Urinary bladder (tissue), 4 donors: ENCODE measurements around the gene ABCA8. TPM values are rescaled to one million over a fixed set of nuclear protein-coding genes. Genes with fewer than 3 reads are reported as not detected.

Experiments used
- DNase-seq: peaks from one replicate; pipeline ENCODE4 v3.0.0-alpha.2; 2015; ENCODE audit errors: extremely low spot score
- H3K27ac ChIP-seq: one replicate; pipeline ENCODE4 v1.5.1; 2013; ENCODE audit warnings: low read depth, mild to moderate bottlenecking, moderate library complexity
- H3K36me3 ChIP-seq: one replicate; pipeline ENCODE4 v1.6.1; 2013; ENCODE audit warnings: mild to moderate bottlenecking, moderate library complexity; ENCODE audit not compliant: insufficient read depth
- H3K4me1 ChIP-seq: one replicate; pipeline ENCODE4 v1.6.1; 2013; ENCODE audit warnings: mild to moderate bottlenecking, moderate library complexity; ENCODE audit not compliant: insufficient read depth
- H3K4me3 ChIP-seq: one replicate; pipeline ENCODE4 v1.5.1; 2013; ENCODE audit warnings: low read depth, low read length
- WGBS: extraction: QIAGEN DNeasy Blood & Tissue Kit; methylation state at CpG from one replicate; pipeline ENCODE4 v1.1.7; 2013; 5-methylcytosine and 5-hydroxymethylcytosine counted together
- polyA plus RNA-seq: library from polyadenylated mRNA; stranded (reverse); fragments of 200-250 nt; gene quantifications from one replicate; pipeline ENCODE4 v1.2.3, GENCODE V29; 2013
- total RNA-seq: library from RNA; depleted of rRNA; stranded (reverse); fragments of >200 nt; gene quantifications from one replicate; pipeline ENCODE4 v1.2.3, GENCODE V29; 2014
- donor health status: healthy with polysubstance abuse.
- donor health status: healthy.

ABCA8 gene
- total and polyA plus RNA-seq, 2 donors, result 43.6 to 107 TPM

DNA sequence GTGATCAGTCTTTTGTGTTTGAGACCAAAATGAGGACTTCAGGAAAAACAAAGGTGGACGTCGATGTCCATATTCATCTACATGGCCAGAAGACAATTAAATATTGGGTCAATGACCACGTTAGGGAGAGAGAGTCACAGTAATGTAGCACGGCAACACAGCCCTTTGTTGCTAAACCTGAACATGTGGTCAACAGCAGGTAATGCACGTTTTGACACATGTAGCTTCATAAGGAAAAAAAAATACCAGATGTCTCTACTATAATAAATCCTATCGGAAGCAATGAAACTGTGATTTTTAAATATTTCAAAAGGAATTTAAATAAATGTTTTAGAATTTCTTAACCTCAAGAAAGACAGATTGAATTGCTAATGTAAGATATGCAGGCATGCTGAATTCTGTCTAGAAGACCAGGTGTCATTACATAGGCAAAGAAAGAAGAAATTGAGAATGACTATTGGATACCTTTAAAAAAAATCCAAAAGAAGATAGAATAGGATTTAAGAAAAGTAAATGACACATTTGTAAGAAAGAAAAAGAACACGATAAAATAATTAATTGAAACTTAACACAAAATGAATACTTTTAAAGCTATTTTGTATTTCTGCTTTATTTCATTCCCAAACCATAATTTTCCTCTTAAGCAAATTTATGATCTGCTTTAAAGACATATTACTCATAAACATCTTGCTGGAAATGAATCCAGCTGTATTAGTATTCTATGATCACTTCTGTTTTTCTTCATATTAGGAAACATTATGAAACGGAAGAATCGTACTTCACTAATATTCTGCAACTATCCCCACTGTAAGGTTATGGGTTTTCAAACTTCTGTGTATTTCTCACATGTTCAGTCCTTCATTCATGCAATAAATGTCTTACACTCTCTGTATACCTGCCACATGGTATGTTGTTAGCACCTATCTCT, 30.1 kb downstream of the ABCA8 start:
- Histone ChIP-seq H3K27ac (no peak overlapping the region), H3K4me3 (no peak overlapping the region), H3K4me1 (no peaks in the 10 kb centered on the region), H3K36me3 (peaks cover 2% of the 10 kb centered on the region)
- 79% methylated on average over 9 of the region's 9 CpGs for WGBS
- no peak for DNase-seq

DNA sequence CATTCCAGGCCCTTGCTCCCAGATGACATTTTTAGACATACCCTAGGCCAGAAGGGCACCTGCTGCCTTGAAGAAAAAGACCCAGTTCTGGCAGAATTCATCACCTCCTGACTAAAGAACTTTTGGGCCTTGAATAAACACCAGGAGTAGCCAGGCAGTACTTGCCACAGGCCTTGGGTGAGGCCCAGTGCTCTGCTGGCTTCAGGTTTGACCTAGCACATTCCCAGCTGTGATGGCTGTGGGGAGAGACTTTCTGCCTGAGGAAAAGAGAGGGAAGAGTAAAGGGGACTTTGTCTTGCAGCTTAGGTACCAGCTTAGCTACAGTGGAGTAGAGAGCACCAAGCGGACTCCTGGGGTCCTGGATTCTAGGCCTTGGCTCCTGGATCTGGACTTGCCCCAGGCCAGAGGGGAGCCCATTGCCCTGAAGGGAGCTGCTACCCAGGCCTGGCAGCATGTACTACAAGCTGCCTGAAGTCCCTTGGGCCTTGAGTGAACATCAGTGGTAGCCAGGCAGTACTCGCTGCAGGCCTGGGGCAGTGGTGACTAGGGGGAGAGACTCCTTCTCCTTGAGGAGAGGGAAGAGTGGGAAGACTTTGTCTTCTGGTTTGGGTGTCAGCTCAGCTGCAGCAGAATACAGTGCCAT, 44.3 kb downstream of the ABCA8 start:
- H3K27ac ChIP-seq, result no peak overlapping the region
- WGBS, result 96% methylated on average over 2 of the region's 2 CpGs
- no peaks in the 10 kb centered on the region for H3K36me3 ChIP-seq
- DNase-seq, result no peak
- peaks cover 2% of the 10 kb centered on the region for H3K4me1 ChIP-seq
- no peak overlapping the region for H3K4me3 ChIP-seq

DNA sequence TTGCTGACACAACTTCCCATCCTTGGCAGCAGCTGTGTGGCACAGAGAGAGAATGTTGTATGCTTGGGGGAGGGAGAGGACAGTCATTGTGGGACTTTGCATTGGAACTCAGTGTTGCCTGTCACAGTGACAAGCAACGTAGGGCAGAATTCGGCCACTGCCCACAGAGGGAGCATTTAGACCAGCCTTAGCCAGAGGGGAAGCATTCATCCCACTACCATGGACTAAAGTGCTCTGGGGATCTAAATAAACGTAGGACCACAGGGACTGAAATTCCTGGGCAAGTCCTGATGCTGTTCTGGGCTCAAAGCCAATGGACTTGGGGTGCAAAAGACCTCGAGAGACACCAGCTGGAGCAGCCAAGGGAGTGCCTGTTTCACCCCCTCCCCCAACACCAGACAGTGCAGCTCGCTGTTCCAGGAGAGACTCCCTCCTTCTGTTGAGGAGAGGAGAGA, 44.9 kb downstream of the ABCA8 start:
- no peak for DNase-seq
- no peak overlapping the region for H3K27ac ChIP-seq
- H3K4me3 ChIP-seq, result no peak overlapping the region
- peaks cover 2% of the 10 kb centered on the region for H3K4me1 ChIP-seq
- H3K36me3 ChIP-seq, result no peaks in the 10 kb centered on the region
- WGBS, result 43% methylated on average over 5 of the region's 5 CpGs

DNA sequence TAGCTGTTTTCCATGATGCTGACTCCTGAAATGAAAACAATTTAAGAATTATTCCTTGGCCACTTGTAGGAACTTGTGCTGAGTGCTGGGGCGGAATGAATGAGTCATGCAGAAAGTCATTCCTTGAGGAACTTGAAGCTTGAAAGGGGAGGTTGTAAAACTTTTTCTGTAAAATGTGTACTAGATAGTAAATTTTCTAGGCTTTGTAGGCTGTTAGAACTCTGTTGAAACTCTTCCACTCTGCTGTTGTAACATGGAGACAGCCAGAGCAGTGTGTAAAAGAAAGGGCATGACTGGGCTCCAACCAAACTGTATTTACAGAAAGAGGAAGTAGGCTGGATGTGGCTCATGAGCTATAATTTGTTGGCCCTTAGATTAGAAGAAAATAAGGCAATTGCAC, 46.1 kb downstream of the ABCA8 start:
- WGBS, result 14% methylated on average over 1 of the region's 1 CpG
- Histone ChIP-seq H3K4me3 (no peak overlapping the region), H3K27ac (peak overlapping the region; percentile 38), H3K4me1 (peaks cover 2% of the 10 kb centered on the region), H3K36me3 (no peaks in the 10 kb centered on the region)
- DNase-seq, result peak; percentile 52

DNA sequence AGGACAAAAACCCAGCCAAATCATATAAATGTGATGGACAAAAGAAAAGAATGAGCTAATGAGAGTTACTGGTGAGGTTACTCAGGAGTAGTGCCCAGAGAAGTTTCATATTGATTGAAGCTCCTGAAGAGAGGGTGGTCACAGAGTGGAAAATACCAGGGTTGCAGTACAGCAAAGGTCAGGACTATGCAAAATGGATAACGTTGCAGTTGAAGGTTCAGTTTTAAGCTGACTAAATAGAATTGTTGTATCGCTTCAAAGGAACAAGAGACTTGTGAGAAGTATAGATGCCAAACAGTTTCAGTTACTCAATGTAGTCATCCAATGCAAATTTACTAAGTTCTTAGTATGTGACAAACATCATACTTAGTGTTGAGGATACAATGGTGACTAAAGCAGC, 47.1 kb downstream of the ABCA8 start:
- Histone ChIP-seq H3K4me3 (no peak overlapping the region), H3K36me3 (no peaks in the 10 kb centered on the region), H3K27ac (no peak overlapping the region), H3K4me1 (peaks cover 2% of the 10 kb centered on the region)
- WGBS, result 89% methylated on average over 2 of the region's 2 CpGs
- no peak for DNase-seq

DNA sequence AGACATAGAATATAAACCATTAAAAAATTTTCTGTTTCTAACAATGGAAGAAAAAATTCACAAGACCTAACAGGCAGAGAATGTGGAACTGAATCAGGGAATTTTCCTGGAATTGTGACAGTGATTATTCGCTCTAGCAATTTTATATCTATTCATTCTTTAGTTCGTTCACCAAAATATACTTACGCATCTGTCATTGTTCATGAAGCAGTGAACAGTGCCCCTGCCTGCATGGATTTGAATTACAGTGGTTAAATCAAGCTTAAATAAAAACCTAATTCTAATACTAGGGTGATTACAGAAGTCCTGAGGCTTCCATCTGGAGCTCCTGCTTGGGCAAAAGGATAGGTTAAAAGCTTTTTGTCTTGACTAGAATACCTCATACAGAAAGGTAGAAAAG, 48.6 kb downstream of the ABCA8 start:
- DNase-seq, result no peak
- 74% methylated on average over 3 of the region's 3 CpGs for WGBS
- H3K4me1 ChIP-seq, result peaks cover 2% of the 10 kb centered on the region
- H3K36me3 ChIP-seq, result no peaks in the 10 kb centered on the region
- no peak overlapping the region for H3K4me3 ChIP-seq
- H3K27ac ChIP-seq, result no peak overlapping the region

DNA sequence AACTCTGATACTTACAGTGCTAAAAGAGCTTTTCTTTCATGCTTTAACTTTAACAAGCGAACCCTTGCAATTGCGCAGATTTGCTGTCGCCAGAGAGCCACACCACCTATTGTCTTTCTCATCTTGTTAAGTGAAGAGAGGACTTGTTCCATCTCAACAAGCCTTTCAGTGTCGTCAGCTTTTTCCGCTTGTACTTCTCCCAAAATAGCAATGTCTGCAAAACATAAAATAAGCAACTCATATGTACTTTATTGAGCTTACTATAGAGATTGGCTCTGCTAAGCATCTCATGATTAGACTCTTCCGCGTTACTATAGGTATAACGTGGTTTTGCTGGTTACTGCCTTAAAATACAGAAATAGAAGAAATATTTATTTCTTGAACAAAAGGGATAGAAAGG, 51.9 kb downstream of the ABCA8 start:
- Histone ChIP-seq H3K4me3 (no peak overlapping the region), H3K4me1 (no peaks in the 10 kb centered on the region), H3K27ac (no peak overlapping the region), H3K36me3 (no peaks in the 10 kb centered on the region)
- DNase-seq, result no peak
- WGBS, result 85% methylated on average over 8 of the region's 8 CpGs

DNA sequence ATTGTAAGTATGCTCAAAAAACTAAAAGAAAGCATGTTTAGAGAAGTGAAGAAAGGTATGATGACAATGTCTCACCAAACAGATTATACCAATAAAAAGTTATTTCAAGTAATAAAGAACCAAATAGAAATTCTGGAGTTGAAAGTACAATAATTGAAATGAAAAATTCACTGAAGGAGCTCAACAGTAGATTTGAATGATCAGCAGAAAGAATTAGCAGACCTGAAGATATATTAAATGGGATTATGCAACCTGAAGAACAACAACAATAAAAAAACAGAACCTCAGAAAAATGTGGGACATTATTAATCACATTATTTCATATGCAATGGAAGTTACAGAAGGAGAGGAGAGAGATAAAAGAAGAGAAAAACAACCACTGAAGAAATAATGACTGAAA, 57.6 kb downstream of the ABCA8 start:
- no peak overlapping the region for H3K4me3 ChIP-seq
- H3K4me1 ChIP-seq, result no peaks in the 10 kb centered on the region
- H3K27ac ChIP-seq, result no peak overlapping the region
- peaks cover 2% of the 10 kb centered on the region for H3K36me3 ChIP-seq
- DNase-seq, result no peak

DNA sequence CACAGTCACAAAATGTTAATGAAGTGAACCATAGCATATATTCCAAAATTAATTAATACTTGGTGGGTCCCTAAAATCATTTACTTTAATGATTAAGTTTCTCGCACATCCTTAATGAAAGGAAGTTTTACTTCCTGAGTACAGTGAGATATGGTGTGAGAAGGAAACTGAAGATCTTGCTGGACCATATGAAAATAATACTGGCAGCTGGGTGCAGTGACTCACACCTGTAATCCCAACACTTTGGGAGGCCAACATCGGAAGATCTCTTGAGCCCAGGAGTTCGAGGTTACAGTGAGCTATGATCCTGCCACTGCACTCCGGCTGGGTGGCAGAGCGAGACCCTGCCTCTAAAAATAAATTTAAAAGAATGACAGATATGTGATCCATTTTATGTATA, 62.5 kb downstream of the ABCA8 start:
- H3K27ac ChIP-seq, result no peak overlapping the region
- no peak overlapping the region for H3K4me3 ChIP-seq
- no peak for DNase-seq
- 76% methylated on average over 5 of the region's 5 CpGs for WGBS
- no peaks in the 10 kb centered on the region for H3K4me1 ChIP-seq
- H3K36me3 ChIP-seq, result peaks cover 2% of the 10 kb centered on the region

DNA sequence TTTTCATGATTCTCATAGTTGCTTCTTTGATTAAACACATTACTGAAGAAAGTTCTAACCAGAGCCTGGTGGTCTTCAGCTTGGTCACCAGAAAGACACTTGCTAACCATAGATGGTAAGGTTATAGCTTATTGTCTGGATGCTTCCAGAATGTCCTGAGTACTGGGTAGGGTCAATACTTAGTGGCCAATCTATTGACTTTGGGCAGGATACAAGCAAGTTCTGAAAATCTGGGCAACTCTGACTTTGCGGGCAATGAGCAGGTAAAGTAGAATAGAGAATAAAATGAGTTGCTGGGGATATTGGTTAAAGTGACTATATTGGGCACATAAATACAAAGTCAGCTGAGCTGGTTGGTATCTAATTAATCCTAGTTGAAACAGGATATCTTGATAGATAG, 63.0 kb downstream of the ABCA8 start:
- H3K36me3 ChIP-seq, result peaks cover 2% of the 10 kb centered on the region
- no peak for DNase-seq
- no peaks in the 10 kb centered on the region for H3K4me1 ChIP-seq
- WGBS, result 98% methylated on average over 1 of the region's 1 CpG
- no peak overlapping the region for H3K4me3 ChIP-seq
- no peak overlapping the region for H3K27ac ChIP-seq

DNA sequence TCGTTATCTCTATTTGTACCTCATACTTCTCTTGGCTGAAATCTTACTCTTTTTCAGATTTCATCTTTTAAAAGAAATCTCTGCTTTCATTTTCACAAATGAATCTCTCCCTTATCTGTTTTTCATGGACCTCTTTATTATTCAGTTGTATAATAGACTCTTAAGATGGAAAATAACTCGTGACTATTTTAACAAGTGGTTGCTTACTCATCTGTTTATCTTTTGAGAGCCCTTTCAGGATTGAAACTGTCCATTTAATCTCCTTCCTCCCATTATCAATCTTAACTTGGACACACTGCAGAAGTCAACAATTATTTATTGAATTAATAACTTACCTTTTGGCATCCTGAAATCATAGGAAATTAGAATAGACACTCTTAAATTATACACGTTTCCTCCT, 68.8 kb downstream of the ABCA8 start:
- WGBS, result 61% methylated on average over 3 of the region's 3 CpGs
- H3K4me3 ChIP-seq, result no peak overlapping the region

DNA sequence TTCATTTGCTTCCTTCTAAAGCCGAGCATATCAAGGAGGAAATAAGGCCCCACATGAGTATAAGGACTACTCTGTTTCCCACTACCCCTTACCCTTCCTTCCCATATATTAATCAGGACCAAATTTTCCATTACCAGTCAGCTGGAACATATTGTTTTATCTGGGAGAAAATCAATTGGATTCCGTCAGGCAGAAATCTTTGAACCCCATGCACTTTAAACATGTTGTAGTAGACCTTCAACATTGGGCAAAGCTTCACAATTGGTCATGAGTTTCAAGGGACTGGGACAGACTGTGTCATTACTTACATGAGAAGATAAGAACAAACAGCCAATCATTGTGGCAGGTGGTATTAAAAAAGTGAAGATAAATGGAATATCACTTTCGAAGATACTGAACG, 70.3 kb downstream of the ABCA8 start:
- DNase-seq, result no peak
- H3K36me3 ChIP-seq, result peaks cover 6% of the 10 kb centered on the region
- no peaks in the 10 kb centered on the region for H3K4me1 ChIP-seq
- no peak overlapping the region for H3K27ac ChIP-seq
- 92% methylated on average over 4 of the region's 4 CpGs for WGBS
- H3K4me3 ChIP-seq, result no peak overlapping the region

More for the DNA sequence above, 68.8 kb downstream of the ABCA8 start:
- H3K36me3 ChIP-seq, result peaks cover 3% of the 10 kb centered on the region
- no peak overlapping the region for H3K27ac ChIP-seq
- no peaks in the 10 kb centered on the region for H3K4me1 ChIP-seq
- no peak for DNase-seq

DNA sequence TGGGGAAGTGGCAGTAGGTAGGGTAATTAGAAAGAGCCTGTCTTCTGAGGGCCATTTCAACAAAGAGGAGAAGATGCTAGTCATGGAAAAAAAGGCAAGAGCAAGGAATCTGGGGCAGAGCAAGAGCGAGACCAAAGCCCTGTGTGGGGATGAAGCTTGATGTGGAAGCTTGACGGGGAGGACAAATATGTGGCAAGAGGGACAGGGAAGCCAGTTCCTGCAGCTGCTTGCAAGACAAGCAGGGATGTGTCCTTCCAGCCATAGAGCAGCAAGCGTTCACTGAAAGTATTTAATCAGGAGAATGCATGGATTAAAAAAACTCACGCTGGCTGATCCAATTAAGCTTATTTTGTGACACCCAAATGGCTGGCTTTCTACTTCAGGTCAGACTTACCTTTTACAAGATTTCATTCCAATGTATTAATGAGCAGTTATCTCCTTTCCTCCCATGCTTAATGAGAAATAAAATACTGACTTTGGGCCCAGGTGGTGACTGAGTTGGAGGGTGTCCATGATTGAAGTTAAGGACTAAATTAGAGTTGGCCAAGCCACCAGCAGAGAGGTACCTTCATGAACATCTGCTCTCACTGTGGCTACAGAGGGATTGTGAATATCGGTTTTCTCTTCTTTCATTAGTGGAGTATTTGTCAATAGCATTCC, 76.8 kb downstream of the ABCA8 start:
- 91% methylated on average over 5 of the region's 5 CpGs for WGBS
- DNase-seq, result no peak
- H3K4me3 ChIP-seq, result no peak overlapping the region
- H3K4me1 ChIP-seq, result no peaks in the 10 kb centered on the region
- peaks cover 6% of the 10 kb centered on the region for H3K36me3 ChIP-seq
- H3K27ac ChIP-seq, result no peak overlapping the region

DNA sequence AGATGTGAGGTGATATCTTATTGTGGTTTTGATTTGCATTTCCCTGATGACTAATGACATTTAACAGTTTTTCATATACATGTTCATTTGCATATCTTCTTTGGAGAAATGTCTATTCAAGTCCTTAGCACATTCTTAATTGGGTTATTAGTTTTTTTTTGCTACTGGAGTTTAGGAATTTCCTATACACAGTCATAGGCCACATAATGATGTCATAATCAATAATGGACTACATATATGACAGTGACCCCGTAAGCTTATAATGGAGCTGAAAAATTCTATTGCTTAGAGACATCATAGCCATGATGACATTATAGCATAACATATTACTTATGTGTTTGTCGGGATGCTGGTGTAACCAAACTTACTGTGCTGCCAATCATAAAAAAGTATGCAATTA, 83.7 kb downstream of the ABCA8 start:
- no peak for DNase-seq
- H3K4me3 ChIP-seq, result no peak overlapping the region
- WGBS, result 95% methylated on average over 2 of the region's 2 CpGs
- H3K36me3 ChIP-seq, result peaks cover 6% of the 10 kb centered on the region
- no peaks in the 10 kb centered on the region for H3K4me1 ChIP-seq
- H3K27ac ChIP-seq, result no peak overlapping the region
